DOHH2 (cell line): ENCODE measurements around the gene CYTH4.

Source experiments
- H3F3A ChIP-seq: fragments of 200-600 bp; sonication (generic), shearing (Covaris generic); 2 replicates; pipeline ENCODE4 v1.6.0; 2016; ENCODE audit warnings: antibody characterized with exemption, mild to moderate bottlenecking; ENCODE audit not compliant: control insufficient read depth, insufficient read depth
- H3K27ac ChIP-seq: fragments of 200-600 bp; sonication (generic); 2 replicates; pipeline ENCODE4 v1.5.1; 2014; ENCODE audit warnings: low read depth, mild to moderate bottlenecking, low read length, moderate library complexity
- H3K27me3 ChIP-seq: fragments of 200-600 bp; sonication (generic); 2 replicates; pipeline ENCODE4 v1.6.1; 2014; ENCODE audit warnings: mild to moderate bottlenecking, low read length, mixed read lengths; ENCODE audit not compliant: control insufficient read depth
- H3K36me3 ChIP-seq: fragments of 200-600 bp; sonication (generic); 2 replicates; pipeline ENCODE4 v1.6.1; 2014; ENCODE audit warnings: mild to moderate bottlenecking, low read length, moderate library complexity, mixed read lengths; ENCODE audit not compliant: control insufficient read depth
- H3K4me1 ChIP-seq: fragments of 200-600 bp; sonication (generic); 2 replicates; pipeline ENCODE4 v1.6.1; 2014; ENCODE audit warnings: mild to moderate bottlenecking, low read length, mixed read lengths; ENCODE audit not compliant: control insufficient read depth
- H3K4me2 ChIP-seq: fragments of 200-600 bp; sonication (generic); 2 replicates; pipeline ENCODE4 v1.6.0; 2014; ENCODE audit warnings: mild to moderate bottlenecking, low read length, moderate library complexity
- H3K4me3 ChIP-seq: fragments of 200-600 bp; sonication (generic); 2 replicates; pipeline ENCODE4 v1.5.1; 2014; ENCODE audit warnings: mild to moderate bottlenecking, low read length, mixed read lengths
- H3K79me2 ChIP-seq: fragments of 200-600 bp; sonication (generic); 2 replicates; pipeline ENCODE4 v1.6.1; 2014; ENCODE audit warnings: mild to moderate bottlenecking, low read length, mixed read lengths; ENCODE audit not compliant: control insufficient read depth
- H3K9me2 ChIP-seq: fragments of 200-600 bp; sonication (generic); replicated peaks from 2 replicates; pipeline ENCODE4 v1.6.1; 2014; ENCODE audit warnings: mild to moderate bottlenecking, low read length, mixed read lengths; ENCODE audit not compliant: control insufficient read depth
- H3K9me3 ChIP-seq: fragments of 200-600 bp; sonication (generic); 2 replicates; pipeline ENCODE4 v1.6.1; 2014; ENCODE audit warnings: antibody characterized with exemption, low read length, mixed read lengths; ENCODE audit not compliant: control insufficient read depth, insufficient read depth
- H4K20me1 ChIP-seq: fragments of 200-600 bp; sonication (generic); 2 replicates; pipeline ENCODE4 v1.6.0; 2014; ENCODE audit warnings: low read depth, mild to moderate bottlenecking, antibody characterized with exemption, low read length, moderate library complexity; ENCODE audit not compliant: control insufficient read depth, insufficient read depth
- EZH2phosphoT487 ChIP-seq: fragments of 200-600 bp; sonication (generic); IDR thresholded peaks from 2 replicates; pipeline ENCODE4 v1.6.1; 2017; ENCODE audit warnings: borderline replicate concordance, mild to moderate bottlenecking, antibody characterized with exemption, low read length, moderate library complexity, mixed read lengths
- TF ChIP-seq, protein P1 (sequence below): fragments of 200-600 bp; sonication (generic); IDR thresholded peaks from one replicate; pipeline ENCODE4 v1.5.1; 2014; ENCODE audit warnings: antibody characterized with exemption, mild to moderate bottlenecking, low read depth, low read length; ENCODE audit not compliant: poor library complexity, severe bottlenecking

The CYTH4 gene

DNA sequence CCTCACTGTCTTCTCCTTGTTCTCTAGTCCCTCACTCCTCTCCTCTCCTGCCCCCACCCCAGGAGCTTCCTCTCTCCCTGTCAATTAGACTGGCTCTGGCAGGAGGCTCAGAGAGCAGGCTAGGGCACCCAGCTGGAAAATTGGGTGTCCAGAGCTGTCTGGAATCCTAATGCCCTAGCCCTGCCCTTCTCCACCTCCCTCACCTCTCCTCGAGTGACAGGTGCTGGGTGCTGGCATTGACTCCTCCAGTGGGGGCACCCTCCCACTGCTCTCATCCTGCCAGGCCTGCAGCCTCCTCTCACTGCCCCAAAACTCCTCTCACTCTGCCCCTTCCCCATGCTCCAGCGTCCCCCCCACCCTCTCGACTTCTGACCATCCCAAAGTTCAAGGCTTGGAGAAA lies 68.9 kb downstream of the CYTH4 start:
- Histone ChIP-seq H3K79me2 (no peaks in the 10 kb centered on the region), H3K27ac (no peak overlapping the region), H3K27me3 (0 out of 2 replicates have a peak, but pooled peaks cover 3% of the 10 kb centered on the region), H3K36me3 (no peaks in the 10 kb centered on the region), H4K20me1 (no peaks in the 10 kb centered on the region), H3K9me3 (no peaks in the 10 kb centered on the region), H3K4me2 (no peak overlapping the region), H3F3A (no peaks in the 10 kb centered on the region), H3K9me2 (no peaks in the 10 kb centered on the region), H3K4me3 (no peak overlapping the region), H3K4me1 (no peaks in the 10 kb centered on the region)
- no peak for TF ChIP-seq EZH2phosphoT487
- TF ChIP-seq, protein P1, sequence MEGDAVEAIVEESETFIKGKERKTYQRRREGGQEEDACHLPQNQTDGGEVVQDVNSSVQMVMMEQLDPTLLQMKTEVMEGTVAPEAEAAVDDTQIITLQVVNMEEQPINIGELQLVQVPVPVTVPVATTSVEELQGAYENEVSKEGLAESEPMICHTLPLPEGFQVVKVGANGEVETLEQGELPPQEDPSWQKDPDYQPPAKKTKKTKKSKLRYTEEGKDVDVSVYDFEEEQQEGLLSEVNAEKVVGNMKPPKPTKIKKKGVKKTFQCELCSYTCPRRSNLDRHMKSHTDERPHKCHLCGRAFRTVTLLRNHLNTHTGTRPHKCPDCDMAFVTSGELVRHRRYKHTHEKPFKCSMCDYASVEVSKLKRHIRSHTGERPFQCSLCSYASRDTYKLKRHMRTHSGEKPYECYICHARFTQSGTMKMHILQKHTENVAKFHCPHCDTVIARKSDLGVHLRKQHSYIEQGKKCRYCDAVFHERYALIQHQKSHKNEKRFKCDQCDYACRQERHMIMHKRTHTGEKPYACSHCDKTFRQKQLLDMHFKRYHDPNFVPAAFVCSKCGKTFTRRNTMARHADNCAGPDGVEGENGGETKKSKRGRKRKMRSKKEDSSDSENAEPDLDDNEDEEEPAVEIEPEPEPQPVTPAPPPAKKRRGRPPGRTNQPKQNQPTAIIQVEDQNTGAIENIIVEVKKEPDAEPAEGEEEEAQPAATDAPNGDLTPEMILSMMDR: peak; percentile 19

DNA sequence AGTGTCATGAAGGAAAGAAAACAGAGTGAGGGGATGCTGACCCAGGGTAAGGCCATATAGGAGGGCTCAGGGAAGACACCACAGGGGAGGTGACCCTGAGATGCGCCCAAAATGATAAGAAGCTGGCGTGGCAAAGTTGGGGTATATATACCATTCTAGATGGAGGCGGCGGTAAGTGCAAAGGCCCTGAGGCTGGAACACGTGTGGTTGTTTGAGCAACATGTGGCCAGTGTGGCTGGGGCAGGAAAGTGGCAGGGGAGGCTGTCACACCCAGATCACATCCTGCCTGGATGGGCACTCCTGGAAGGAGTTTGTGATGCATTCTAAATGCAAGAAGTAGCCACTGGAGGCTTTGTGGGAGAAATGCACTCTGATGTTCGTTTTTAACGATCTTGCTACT lies 70.2 kb downstream of the CYTH4 start:
- TF ChIP-seq EZH2phosphoT487: no peak
- TF ChIP-seq, protein P1: no peak
- Histone ChIP-seq H3K4me1 (no peaks in the 10 kb centered on the region), H3K27me3 (0 out of 2 replicates have a peak, but pooled peaks cover 3% of the 10 kb centered on the region), H4K20me1 (no peaks in the 10 kb centered on the region), H3K4me2 (no peak overlapping the region), H3K79me2 (no peaks in the 10 kb centered on the region), H3K27ac (no peak overlapping the region), H3K9me2 (no peaks in the 10 kb centered on the region), H3K4me3 (no peak overlapping the region), H3K36me3 (no peaks in the 10 kb centered on the region), H3F3A (no peaks in the 10 kb centered on the region), H3K9me3 (no peaks in the 10 kb centered on the region)

DNA sequence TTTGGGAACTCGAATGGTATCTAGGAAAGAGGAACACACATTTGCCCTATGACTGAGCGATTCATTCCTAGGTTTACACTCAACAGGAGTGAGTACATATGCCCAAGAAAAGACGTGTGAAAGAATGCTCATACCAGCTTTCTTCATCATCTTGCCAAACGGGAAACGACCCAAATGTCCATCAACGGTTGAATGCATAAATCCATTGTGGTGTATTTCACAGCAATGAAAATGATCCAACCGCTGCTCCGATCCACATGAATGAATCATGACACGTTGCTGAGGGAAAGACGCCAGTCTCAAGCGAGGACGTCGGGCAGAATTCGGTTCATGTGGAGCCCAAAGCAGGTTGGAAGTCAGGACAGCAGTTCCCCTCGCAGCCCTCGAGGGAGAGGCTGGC lies 71.5 kb downstream of the CYTH4 start:
- Histone ChIP-seq H3K4me3 (no peak overlapping the region), H3F3A (no peaks in the 10 kb centered on the region), H3K27ac (no peak overlapping the region), H3K9me3 (no peaks in the 10 kb centered on the region), H3K36me3 (no peaks in the 10 kb centered on the region), H3K4me2 (no peak overlapping the region), H3K4me1 (no peaks in the 10 kb centered on the region), H3K27me3 (0 out of 2 replicates have a peak, but pooled peaks cover 3% of the 10 kb centered on the region), H3K9me2 (no peaks in the 10 kb centered on the region), H3K79me2 (no peaks in the 10 kb centered on the region), H4K20me1 (no peaks in the 10 kb centered on the region)
- TF ChIP-seq, protein P1: no peak
- no peak for TF ChIP-seq EZH2phosphoT487

DNA sequence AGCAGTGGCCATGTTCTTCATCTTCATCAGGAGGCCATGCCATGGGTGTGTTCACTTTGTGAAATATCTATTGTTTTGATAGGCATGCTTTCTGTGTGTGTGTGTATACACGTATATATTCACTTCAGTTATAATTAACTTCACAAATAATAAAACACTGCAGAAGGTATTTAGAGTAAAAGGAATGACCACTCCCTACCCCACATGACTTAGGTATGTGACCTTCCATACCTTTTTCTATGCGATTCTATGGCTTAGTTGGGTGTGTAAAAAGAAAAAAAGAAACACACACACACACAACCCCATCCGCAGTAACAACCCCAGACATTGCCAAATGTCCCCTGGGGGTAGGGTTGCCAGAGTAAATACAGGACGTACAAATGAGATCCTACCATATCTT lies 72.0 kb downstream of the CYTH4 start:
- no peak overlapping the region for H3K4me3 ChIP-seq
- no peaks in the 10 kb centered on the region for H3K36me3 ChIP-seq
- TF ChIP-seq, protein P1: no peak
- TF ChIP-seq EZH2phosphoT487: no peak
- no peaks in the 10 kb centered on the region for H3F3A ChIP-seq
- no peaks in the 10 kb centered on the region for H3K9me2 ChIP-seq
- no peaks in the 10 kb centered on the region for H3K9me3 ChIP-seq
- H3K79me2 ChIP-seq: no peaks in the 10 kb centered on the region
- no peak overlapping the region for H3K4me2 ChIP-seq
- no peaks in the 10 kb centered on the region for H4K20me1 ChIP-seq
- H3K27me3 ChIP-seq: 0 out of 2 replicates have a peak, but pooled peaks cover 3% of the 10 kb centered on the region
- H3K4me1 ChIP-seq: no peaks in the 10 kb centered on the region
- H3K27ac ChIP-seq: no peak overlapping the region
